GM12878 (cell line): ENCODE measurements around the gene SYPL1. TPM values are rescaled to one million over a fixed set of nuclear protein-coding genes. Genes with fewer than 3 reads are reported as not detected.

Experiments used
- ATAC-seq: fragments of 200-7000 bp; cut with Tn5 transposase; 3 replicates; pipeline ENCODE4 v1.9.1; 2020; ENCODE audit warnings: mild to moderate bottlenecking, moderate library complexity
- BruUV-seq: library from RNA; stranded (reverse); fragments of 400-500 nt; replicated peaks from 2 replicates; lab custom pipeline; 2021; lab: Mats Ljungman, UMichigan
- CTCF ChIA-PET: fragments of 300-600 bp; sonication (Branson Sonifier 250); formaldehyde crosslinking; extraction: SDS; loops from one replicate; lab custom pipeline; 2021; ENCODE audit warnings: inconsistent platforms; lab: Yijun Ruan, JAX
- POLR2A ChIA-PET: fragments of 350-600 bp; formaldehyde crosslinking; extraction: SDS; loops from one replicate; lab custom pipeline; 2021; ENCODE audit warnings: inconsistent platforms; lab: Charles Lee
- RAD21 ChIA-PET: fragments of 300-600 bp; sonication (Branson Sonifier 250); formaldehyde crosslinking; loops from one replicate; lab custom pipeline; 2023; ENCODE audit warnings: antibody characterized with exemption; ENCODE audit not compliant: unreplicated experiment; lab: Charles Lee
- SMC1A ChIA-PET: fragments of 300-600 bp; sonication (Branson Sonifier 250); formaldehyde crosslinking; loops from one replicate; lab custom pipeline; 2023; ENCODE audit not compliant: unreplicated experiment, uncharacterized antibody; lab: Charles Lee
- DNase-seq: peaks from one replicate; pipeline ENCODE4 v3.0.0-alpha.2; 2011; ENCODE audit warnings: low read depth, low spot score
- FAIRE-seq: peaks from 3 replicates; lab custom pipeline; 2011; peaks lifted over from hg19 to GRCh38; lab: Jason Lieb, UNC
- H2AFZ ChIP-seq: 2 replicates; pipeline ENCODE4 v1.6.0; 2011; ENCODE audit warnings: low read depth, low read length, control low read depth; ENCODE audit not compliant: control insufficient read depth
- H3K27ac ChIP-seq: 2 replicates; pipeline ENCODE4 v1.5.1; 2011; ENCODE audit warnings: control low read depth; ENCODE audit not compliant: control insufficient read depth, insufficient read depth
- H3K27me3 ChIP-seq, 2 experiments: replicated peaks in 1 of 2; 2 replicates each; pipeline versions ENCODE4 v1.6.0 to v1.6.1; 2011; ENCODE audit warnings: low read length in 1 of 2; ENCODE audit not compliant: control insufficient read depth in 2 of 2, insufficient read depth in 2 of 2
- H3K36me3 ChIP-seq, 2 experiments: 2 replicates each; pipeline ENCODE4 v1.5.1; 2011; ENCODE audit warnings: low read length in 1 of 2; ENCODE audit not compliant: control insufficient read depth in 2 of 2, insufficient read depth in 2 of 2
- H3K4me1 ChIP-seq: 2 replicates; pipeline ENCODE4 v1.6.1; 2011; ENCODE audit warnings: mild to moderate bottlenecking, low read length, moderate library complexity, mixed read lengths; ENCODE audit not compliant: control insufficient read depth, insufficient read depth
- H3K4me2 ChIP-seq: 2 replicates; pipeline ENCODE4 v1.6.0; 2011; ENCODE audit warnings: control low read depth; ENCODE audit not compliant: control insufficient read depth, insufficient read depth
- H3K4me3 ChIP-seq: fragments of 200-600 bp; sonication (generic); 2 replicates; pipeline ENCODE4 v1.5.1; 2016
- H3K79me2 ChIP-seq: 2 replicates; pipeline ENCODE4 v1.6.0; 2011; ENCODE audit warnings: low read length; ENCODE audit not compliant: control insufficient read depth, insufficient read depth
- H3K9ac ChIP-seq: 2 replicates; pipeline ENCODE4 v1.8.0; 2011; ENCODE audit warnings: low read length, control low read depth, mixed read lengths; ENCODE audit not compliant: control insufficient read depth, insufficient read depth
- H3K9me3 ChIP-seq: replicated peaks from 3 replicates; pipeline ENCODE4 v1.5.1; 2011; ENCODE audit warnings: mild to moderate bottlenecking, low read length; ENCODE audit not compliant: control insufficient read depth, insufficient read depth
- H4K20me1 ChIP-seq: 2 replicates; pipeline ENCODE4 v1.6.0; 2011; ENCODE audit not compliant: control insufficient read depth, insufficient read depth
- BHLHE40 ChIP-seq, 2 experiments: fragments of 450-650 bp in 1 of 2; IDR thresholded peaks; 2 replicates each; pipeline ENCODE4 v1.6.1; 2011 to 2017; ENCODE audit warnings: low read depth in 2 of 2, borderline replicate concordance in 1 of 2, improper control_type of control experiment in 1 of 2, low read length in 1 of 2, mild to moderate bottlenecking in 1 of 2
- CBFB ChIP-seq: IDR thresholded peaks from 2 replicates; pipeline ENCODE4 v1.6.1; 2016; ENCODE audit warnings: antibody characterized with exemption, low read depth
- CBX3 ChIP-seq: fragments of 200-600 bp; sonication (generic); IDR thresholded peaks from 2 replicates; pipeline ENCODE4 v1.6.1; 2016; ENCODE audit warnings: low read depth, borderline replicate concordance
- CHD4 ChIP-seq: fragments of 200-600 bp; sonication (generic); IDR thresholded peaks from 2 replicates; pipeline ENCODE4 v1.6.1; 2016; ENCODE audit warnings: mild to moderate bottlenecking
- HDAC2 ChIP-seq: fragments of 200-600 bp; sonication (generic); IDR thresholded peaks from 2 replicates; pipeline ENCODE4 v1.6.1; 2017
- IKZF2 ChIP-seq, 2 experiments: fragments of 450-650 bp; IDR thresholded peaks; 2 replicates each; pipeline ENCODE4 v1.6.1; 2017; ENCODE audit warnings: mild to moderate bottlenecking in 2 of 2, moderate library complexity in 2 of 2
- JUNB ChIP-seq: IDR thresholded peaks from 2 replicates; pipeline ENCODE4 v1.6.1; 2016; ENCODE audit warnings: antibody characterized with exemption, mild to moderate bottlenecking
- NR2C1 ChIP-seq: fragments of 450-650 bp; IDR thresholded peaks from 2 replicates; pipeline ENCODE4 v1.6.1; 2017; ENCODE audit warnings: antibody characterized with exemption, mild to moderate bottlenecking, moderate library complexity
- SIN3A ChIP-seq: IDR thresholded peaks from 2 replicates; pipeline ENCODE4 v1.6.1; 2012; ENCODE audit warnings: low read depth, low read length, improper control_type of control experiment
- WGBS: methylation state at CpG from one replicate; pipeline ENCODE4 v1.1.6; 2016; ENCODE audit warnings: low lambda C conversion rate; ENCODE audit not compliant: insufficient replicate concordance, insufficient coverage; ENCODE audit errors: missing lambda C conversion rate; 5-methylcytosine and 5-hydroxymethylcytosine counted together
- in situ Hi-C: fragments of 300-500 bp; cut with MboI; formaldehyde crosslinking; loops from 9 replicates; pipeline ENCODE4 v1.14.3; 2018; ENCODE audit warnings: mixed read lengths
- intact Hi-C: fragments of 100-400 bp; cut with micrococcal nuclease; formaldehyde crosslinking; loops from one replicate; pipeline ENCODE4 v1.14.2; 2022; ENCODE audit not compliant: unreplicated experiment
- polyA plus RNA-seq, 11 experiments: library from polyadenylated mRNA; depleted of rRNA in 4 of 11; unstranded in 6 of 11; stranded (reverse) in 5 of 11; fragments of >200 nt; fragmentation: Nextera tagmentation in 4 of 11; fragmentation: Illumina TruSeq in 1 of 11; extraction: Ambion mirVana in 4 of 11; extraction: Trizol in 1 of 11; gene quantifications; 1 replicate in 1 of 11; 2 replicates in 10 of 11; pipeline versions ENCODE4 v1.2.1 to v1.2.3, GENCODE V29; 2011 to 2016; ENCODE audit warnings: inconsistent platforms in 2 of 11, missing spikeins in 2 of 11, low read depth in 1 of 11
- total RNA-seq, 4 experiments: library from RNA; depleted of rRNA in 3 of 4; stranded (reverse); fragments of >200 nt in 3 of 4; fragmentation: Illumina TruSeq in 1 of 4; extraction: Trizol in 1 of 4; gene quantifications; 2 replicates each; pipeline versions ENCODE4 v1.2.1 to v1.2.3, GENCODE V29; 2013 to 2021
- TF ChIP-seq, protein P1 (sequence below): IDR thresholded peaks from 2 replicates; pipeline ENCODE4 v1.6.1; 2011; ENCODE audit warnings: borderline replicate concordance, low read depth, mild to moderate bottlenecking, moderate library complexity, mixed read lengths, low read length; ENCODE audit not compliant: insufficient read depth; ENCODE audit errors: extremely low read length
- TF ChIP-seq, protein P2 (sequence below): IDR thresholded peaks from 2 replicates; pipeline ENCODE4 v1.6.1; 2012; ENCODE audit warnings: low read depth, low read length, improper control_type of control experiment
- TF ChIP-seq, protein P3 (sequence below): fragments of 450-650 bp; IDR thresholded peaks from 2 replicates; pipeline ENCODE4 v1.6.1; 2018; ENCODE audit warnings: borderline replicate concordance, mild to moderate bottlenecking; ENCODE audit not compliant: partially characterized antibody

Gene SYPL1
- total and polyA plus RNA-seq, 10 of the 15 experiments (the other 5 are each of a cell fraction or from before 2014, with no cell fraction given) = 34.5 to 177 (median 87.3) TPM

DNA sequence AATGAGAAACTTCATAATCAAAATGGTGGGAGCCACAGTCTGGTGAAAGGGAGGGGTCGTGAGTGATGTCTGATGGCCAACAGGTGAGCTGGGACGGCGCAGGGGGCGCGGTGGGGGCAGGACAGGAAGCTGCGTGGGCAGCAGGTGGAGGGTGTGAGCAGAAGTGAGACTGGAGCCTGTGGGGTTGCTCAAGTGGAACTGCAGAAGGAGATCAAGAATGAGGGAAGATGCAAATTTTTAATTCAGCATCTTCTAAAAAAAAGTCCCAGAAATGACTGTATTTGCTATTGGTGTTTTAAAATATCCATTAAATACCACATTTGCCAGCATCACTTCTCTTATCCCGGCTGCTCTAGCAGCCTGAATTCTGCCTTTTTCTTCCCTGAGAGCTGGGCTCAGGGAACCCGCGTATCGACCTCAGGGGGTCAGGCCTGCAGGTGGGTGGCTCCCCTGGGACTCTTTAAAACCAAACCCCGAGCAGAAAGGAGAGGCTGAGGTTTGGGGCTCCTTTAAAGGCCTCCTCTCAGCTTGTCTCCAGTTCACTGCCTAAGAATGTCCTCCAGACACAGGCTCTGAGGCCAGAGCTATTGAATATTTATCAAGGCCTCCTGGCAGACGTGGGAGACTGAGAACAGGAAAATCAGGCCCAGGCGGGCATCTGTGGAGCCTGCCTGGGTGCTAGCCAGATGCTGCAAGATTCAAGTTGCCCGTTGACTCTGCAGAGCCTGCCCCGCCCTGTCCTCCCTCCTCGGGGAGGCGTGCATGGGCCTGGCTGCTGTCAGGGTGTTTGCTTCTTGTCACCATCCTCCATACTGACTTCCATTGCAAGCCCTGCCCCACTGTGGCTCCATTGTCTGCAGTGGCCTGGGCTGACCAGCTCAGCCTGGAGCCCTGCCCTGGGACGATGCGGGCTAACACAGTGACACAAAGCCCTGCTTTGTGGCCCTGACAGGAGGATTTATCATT lies 53.9 kb downstream of the SYPL1 start:
- H3K9ac ChIP-seq = peak overlapping the region; percentile 75
- peak overlapping the region; percentile 97 for H3K27ac ChIP-seq
- ChIA-PET SMC1A (interaction anchor here (0.6 to 8.8 kb wide), 33 partner anchors 8 to 1063 kb away, joined by 3 to 223 read pairs (median 4); partner anchors contain the start of gene SYPL1), RAD21 (interaction anchor here (0.7 to 6.0 kb wide), 28 partner anchors 15 to 495 kb away, joined by 3 to 133 read pairs (median 4); partner anchors contain the start of genes NAMPT and SYPL1), POLR2A (interaction anchor here (0.8 to 6.2 kb wide), 9 partner anchors 10 to 249 kb away, joined by 3 to 47 read pairs (median 5); partner anchors contain the start of gene SYPL1), CTCF (interaction anchor here (0.6 to 9.2 kb wide), 28 partner anchors 10 to 407 kb away, joined by 3 to 288 read pairs (median 4); partner anchors contain the start of gene SYPL1)
- no peaks in the 10 kb centered on the region for H3K27me3 ChIP-seq
- peaks cover 67% of the 10 kb centered on the region for H3K4me1 ChIP-seq
- H3K36me3 ChIP-seq = no peaks in the 10 kb centered on the region
- in situ Hi-C loops = loop anchor here (5.0 kb wide), 1 partner anchor 94 kb away; no protein-coding TSS in a partner anchor
- peaks cover 21% of the 10 kb centered on the region; the same call in 2 of the 3 replicates for H3K9me3 ChIP-seq
- FAIRE-seq = no peak
- DNase-seq = peak; percentile 88
- H3K79me2 ChIP-seq = no peaks in the 10 kb centered on the region
- intact Hi-C loops = loop anchor here (1.0 to 10.0 kb wide), 6 partner anchors 13 to 407 kb away; partner anchors contain the start of gene NAMPT
- peak overlapping the region; percentile 4; the same call in 1 of the 2 replicates for H3K4me3 ChIP-seq
- no TSS peak for BruUV-seq
- no peaks in the 10 kb centered on the region for H4K20me1 ChIP-seq
- under 1% methylated on average over 19 of the region's 19 CpGs for WGBS
- ATAC-seq = peak; percentile 75
- H2AFZ ChIP-seq = peak overlapping the region; percentile 0
- H3K4me2 ChIP-seq = peak overlapping the region; percentile 84
- TF ChIP-seq CBFB = no peak; the same call in 1 of the 2 replicates
- no peak for TF ChIP-seq HDAC2
- no peak for TF ChIP-seq SIN3A
- TF ChIP-seq IKZF2 (IDR thresholded peaks at IDR 0.05) = peak; percentile 89 to 90
- TF ChIP-seq, protein P1, sequence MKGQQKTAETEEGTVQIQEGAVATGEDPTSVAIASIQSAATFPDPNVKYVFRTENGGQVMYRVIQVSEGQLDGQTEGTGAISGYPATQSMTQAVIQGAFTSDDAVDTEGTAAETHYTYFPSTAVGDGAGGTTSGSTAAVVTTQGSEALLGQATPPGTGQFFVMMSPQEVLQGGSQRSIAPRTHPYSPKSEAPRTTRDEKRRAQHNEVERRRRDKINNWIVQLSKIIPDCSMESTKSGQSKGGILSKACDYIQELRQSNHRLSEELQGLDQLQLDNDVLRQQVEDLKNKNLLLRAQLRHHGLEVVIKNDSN = no peak
- TF ChIP-seq, protein P2, sequence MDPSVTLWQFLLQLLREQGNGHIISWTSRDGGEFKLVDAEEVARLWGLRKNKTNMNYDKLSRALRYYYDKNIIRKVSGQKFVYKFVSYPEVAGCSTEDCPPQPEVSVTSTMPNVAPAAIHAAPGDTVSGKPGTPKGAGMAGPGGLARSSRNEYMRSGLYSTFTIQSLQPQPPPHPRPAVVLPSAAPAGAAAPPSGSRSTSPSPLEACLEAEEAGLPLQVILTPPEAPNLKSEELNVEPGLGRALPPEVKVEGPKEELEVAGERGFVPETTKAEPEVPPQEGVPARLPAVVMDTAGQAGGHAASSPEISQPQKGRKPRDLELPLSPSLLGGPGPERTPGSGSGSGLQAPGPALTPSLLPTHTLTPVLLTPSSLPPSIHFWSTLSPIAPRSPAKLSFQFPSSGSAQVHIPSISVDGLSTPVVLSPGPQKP = no peak
- peak in 1 of 2 experiments; percentile 44; a peak in 2 of 4 replicates for TF ChIP-seq BHLHE40 (IDR thresholded peaks at IDR 0.05; ENCODE audit: borderline replicate concordance in 1 of 2, low read depth in 2 of 2, low read length in 1 of 2)
- TF ChIP-seq CHD4 = no peak
- no peak for TF ChIP-seq CBX3
- TF ChIP-seq, protein P3, sequence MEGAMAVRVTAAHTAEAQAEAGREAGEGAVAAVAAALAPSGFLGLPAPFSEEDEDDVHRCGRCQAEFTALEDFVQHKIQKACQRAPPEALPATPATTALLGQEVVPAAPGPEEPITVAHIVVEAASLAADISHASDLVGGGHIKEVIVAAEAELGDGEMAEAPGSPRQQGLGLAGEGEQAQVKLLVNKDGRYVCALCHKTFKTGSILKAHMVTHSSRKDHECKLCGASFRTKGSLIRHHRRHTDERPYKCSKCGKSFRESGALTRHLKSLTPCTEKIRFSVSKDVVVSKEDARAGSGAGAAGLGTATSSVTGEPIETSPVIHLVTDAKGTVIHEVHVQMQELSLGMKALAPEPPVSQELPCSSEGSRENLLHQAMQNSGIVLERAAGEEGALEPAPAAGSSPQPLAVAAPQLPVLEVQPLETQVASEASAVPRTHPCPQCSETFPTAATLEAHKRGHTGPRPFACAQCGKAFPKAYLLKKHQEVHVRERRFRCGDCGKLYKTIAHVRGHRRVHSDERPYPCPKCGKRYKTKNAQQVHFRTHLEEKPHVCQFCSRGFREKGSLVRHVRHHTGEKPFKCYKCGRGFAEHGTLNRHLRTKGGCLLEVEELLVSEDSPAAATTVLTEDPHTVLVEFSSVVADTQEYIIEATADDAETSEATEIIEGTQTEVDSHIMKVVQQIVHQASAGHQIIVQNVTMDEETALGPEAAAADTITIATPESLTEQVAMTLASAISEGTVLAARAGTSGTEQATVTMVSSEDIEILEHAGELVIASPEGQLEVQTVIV = no peak
- TF ChIP-seq NR2C1 = no peak
- TF ChIP-seq JUNB = peak; percentile 51
